ENCODE data around the gene AHCYL2.

- TF ChIP-seq GATA2 (IDR thresholded peaks at IDR 0.05; ENCODE audit: low read depth, low read length) (no peak), GATA3 (IDR thresholded peaks at IDR 0.05; ENCODE audit: low read depth, low read length) (no peak)
Observed at GRCh38 chr7:129197771-129198170, 27.1 kb upstream of the AHCYL2 start.
